Parathyroid adenoma (tissue), 2 donors: ENCODE data around the gene ACHE.
"Not testable (repeated sequence)": the region's sequence is repeated elsewhere in the genome, so short reads cannot be mapped to it uniquely, and the experiment has no call there.

Source experiments
- H2AFZ ChIP-seq: fragments of 300-600 bp; sonication (generic); one replicate; pipeline ENCODE4 v1.7.0; 2017; ENCODE audit warnings: antibody characterized with exemption, mild to moderate bottlenecking
- H3K27ac ChIP-seq: fragments of 300-600 bp; sonication (generic); one replicate; pipeline ENCODE4 v1.7.0; 2017
- H3K27me3 ChIP-seq: fragments of 300-600 bp; sonication (generic); one replicate; pipeline ENCODE4 v1.7.0; 2017; ENCODE audit warnings: low read length; ENCODE audit not compliant: control insufficient read depth, insufficient read depth
- H3K36me3 ChIP-seq: fragments of 300-600 bp; sonication (generic); one replicate; pipeline ENCODE4 v1.7.0; 2017; ENCODE audit warnings: low read length; ENCODE audit not compliant: control insufficient read depth, insufficient read depth
- H3K4me1 ChIP-seq: fragments of 300-600 bp; sonication (generic); one replicate; pipeline ENCODE4 v1.7.0; 2017; ENCODE audit warnings: control low read depth
- H3K4me2 ChIP-seq: fragments of 300-600 bp; sonication (generic); one replicate; pipeline ENCODE4 v1.7.0; 2017; ENCODE audit warnings: low read length
- H3K4me3 ChIP-seq: fragments of 300-600 bp; sonication (generic); one replicate; pipeline ENCODE4 v1.7.0; 2017; ENCODE audit warnings: low read depth, low read length
- H3K79me2 ChIP-seq: fragments of 300-600 bp; sonication (generic); one replicate; pipeline ENCODE4 v1.7.0; 2017; ENCODE audit warnings: control low read depth
- H3K9ac ChIP-seq: fragments of 300-600 bp; sonication (generic); one replicate; pipeline ENCODE4 v1.7.0; 2017; ENCODE audit warnings: mild to moderate bottlenecking
- H3K9me3 ChIP-seq: fragments of 300-600 bp; sonication (generic); one replicate; pipeline ENCODE4 v1.7.0; 2017; ENCODE audit warnings: low read length; ENCODE audit not compliant: control insufficient read depth
- TF ChIP-seq, protein P1 (sequence below): fragments of 300-600 bp; sonication (generic); IDR thresholded peaks from one replicate; pipeline ENCODE4 v1.7.0; 2017; ENCODE audit warnings: antibody characterized with exemption, mild to moderate bottlenecking
- donor health status: primary hyperparathyroidism.

The ACHE gene

DNA sequence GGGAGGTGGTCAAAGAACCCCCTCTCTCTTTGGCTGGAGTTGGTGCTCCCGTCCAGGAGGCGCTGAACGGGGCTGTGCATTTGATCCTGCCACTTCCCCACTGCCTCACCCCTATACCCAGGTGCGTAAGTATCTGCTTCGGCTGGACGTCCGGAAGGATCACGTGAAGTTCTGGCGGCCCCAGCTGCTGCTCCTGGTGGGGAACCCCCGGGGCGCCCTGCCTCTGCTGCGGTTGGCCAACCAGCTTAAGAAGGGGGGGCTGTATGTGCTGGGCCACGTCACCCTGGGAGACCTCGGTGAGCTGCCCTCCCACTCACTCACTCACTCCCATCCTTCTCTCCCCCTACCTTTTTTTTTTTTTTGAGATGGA, 34.1 kb downstream of the ACHE start:
- Histone ChIP-seq H3K27ac (no peak overlapping the region), H3K36me3 (no peaks in the 10 kb centered on the region), H3K9me3 (no peaks in the 10 kb centered on the region), H3K4me3 (no peak overlapping the region), H2AFZ (no peak overlapping the region), H3K79me2 (no peaks in the 10 kb centered on the region), H3K4me1 (peaks cover 5% of the 10 kb centered on the region), H3K27me3 (no peaks in the 10 kb centered on the region), H3K4me2 (no peak overlapping the region), H3K9ac (no peak overlapping the region)
- TF ChIP-seq, protein P1, sequence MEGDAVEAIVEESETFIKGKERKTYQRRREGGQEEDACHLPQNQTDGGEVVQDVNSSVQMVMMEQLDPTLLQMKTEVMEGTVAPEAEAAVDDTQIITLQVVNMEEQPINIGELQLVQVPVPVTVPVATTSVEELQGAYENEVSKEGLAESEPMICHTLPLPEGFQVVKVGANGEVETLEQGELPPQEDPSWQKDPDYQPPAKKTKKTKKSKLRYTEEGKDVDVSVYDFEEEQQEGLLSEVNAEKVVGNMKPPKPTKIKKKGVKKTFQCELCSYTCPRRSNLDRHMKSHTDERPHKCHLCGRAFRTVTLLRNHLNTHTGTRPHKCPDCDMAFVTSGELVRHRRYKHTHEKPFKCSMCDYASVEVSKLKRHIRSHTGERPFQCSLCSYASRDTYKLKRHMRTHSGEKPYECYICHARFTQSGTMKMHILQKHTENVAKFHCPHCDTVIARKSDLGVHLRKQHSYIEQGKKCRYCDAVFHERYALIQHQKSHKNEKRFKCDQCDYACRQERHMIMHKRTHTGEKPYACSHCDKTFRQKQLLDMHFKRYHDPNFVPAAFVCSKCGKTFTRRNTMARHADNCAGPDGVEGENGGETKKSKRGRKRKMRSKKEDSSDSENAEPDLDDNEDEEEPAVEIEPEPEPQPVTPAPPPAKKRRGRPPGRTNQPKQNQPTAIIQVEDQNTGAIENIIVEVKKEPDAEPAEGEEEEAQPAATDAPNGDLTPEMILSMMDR: no peak

DNA sequence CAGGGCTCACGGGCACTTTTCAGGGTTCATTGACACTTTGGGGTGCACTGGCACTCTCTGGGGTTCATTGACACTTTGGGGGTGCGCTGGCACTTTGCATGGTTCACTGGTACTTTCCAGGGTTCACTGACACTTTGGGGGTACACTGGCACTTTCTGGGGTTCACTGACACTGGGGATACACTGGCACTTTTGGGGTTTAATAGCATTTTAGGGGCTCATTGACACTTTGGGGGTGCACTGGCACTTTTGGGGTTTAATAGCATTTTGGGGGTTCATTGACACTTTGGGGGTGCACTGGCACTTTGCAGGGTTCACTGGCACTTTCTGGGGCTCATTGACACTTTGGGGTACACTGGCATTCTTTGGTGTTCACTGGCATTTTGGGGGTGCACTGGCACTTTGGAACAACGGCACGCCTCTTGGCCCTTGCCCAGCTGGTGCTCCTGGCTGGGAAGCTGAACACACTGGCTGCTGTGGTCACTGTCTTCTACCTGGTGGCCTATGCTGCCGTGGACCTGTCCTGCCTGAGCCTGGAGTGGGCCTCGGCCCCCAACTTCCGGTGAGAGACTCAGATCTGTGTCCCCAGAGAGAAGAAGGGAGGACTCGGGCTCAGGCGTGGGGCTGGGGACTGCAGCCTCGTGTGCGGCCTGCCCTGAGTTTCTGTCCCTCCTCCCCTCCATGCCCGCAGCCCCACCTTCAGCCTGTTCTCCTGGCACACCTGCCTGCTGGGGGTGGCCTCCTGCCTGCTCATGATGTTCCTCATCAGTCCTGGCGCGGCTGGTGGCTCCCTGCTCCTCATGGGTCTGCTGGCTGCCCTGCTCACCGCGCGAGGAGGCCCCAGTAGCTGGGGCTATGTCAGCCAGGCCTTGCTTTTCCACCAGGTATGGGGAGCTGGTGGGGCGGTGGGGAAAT, 34.7 kb downstream of the ACHE start:
- no peak overlapping the region for H2AFZ ChIP-seq
- no peaks in the 10 kb centered on the region for H3K4me1 ChIP-seq
- H3K27ac ChIP-seq: no peak overlapping the region
- no peak overlapping the region for H3K9ac ChIP-seq
- H3K27me3 ChIP-seq: no peaks in the 10 kb centered on the region
- H3K9me3 ChIP-seq: no peaks in the 10 kb centered on the region
- TF ChIP-seq, protein P1: no peak
- H3K4me3 ChIP-seq: no peak overlapping the region
- H3K4me2 ChIP-seq: no peak overlapping the region
- no peaks in the 10 kb centered on the region for H3K79me2 ChIP-seq
- no peaks in the 10 kb centered on the region for H3K36me3 ChIP-seq

DNA sequence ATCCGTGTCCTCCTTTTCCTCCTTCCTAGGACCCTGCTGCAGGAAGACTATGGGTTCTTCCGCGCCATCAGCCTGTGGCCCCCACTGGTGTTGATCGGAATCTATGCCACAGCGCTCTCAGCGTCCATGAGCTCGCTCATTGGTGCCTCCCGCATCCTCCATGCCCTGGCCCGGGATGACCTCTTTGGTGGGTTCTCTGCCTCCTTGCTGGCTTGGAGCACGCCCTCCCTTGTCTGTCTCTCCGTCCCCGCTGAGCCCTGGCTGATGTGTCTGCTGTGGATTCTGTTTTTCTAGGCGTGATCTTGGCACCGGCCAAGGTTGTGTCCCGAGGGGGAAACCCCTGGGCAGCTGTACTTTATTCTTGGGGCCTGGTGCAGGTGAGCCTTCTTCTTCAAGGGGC, 35.8 kb downstream of the ACHE start:
- Histone ChIP-seq H3K4me1 (no peaks in the 10 kb centered on the region), H3K9ac (no peak overlapping the region), H3K4me3 (no peak overlapping the region), H3K4me2 (no peak overlapping the region), H3K9me3 (no peaks in the 10 kb centered on the region), H3K36me3 (no peaks in the 10 kb centered on the region), H3K27me3 (no peaks in the 10 kb centered on the region), H3K27ac (no peak overlapping the region), H2AFZ (no peak overlapping the region), H3K79me2 (no peaks in the 10 kb centered on the region)
- TF ChIP-seq, protein P1: no peak

DNA sequence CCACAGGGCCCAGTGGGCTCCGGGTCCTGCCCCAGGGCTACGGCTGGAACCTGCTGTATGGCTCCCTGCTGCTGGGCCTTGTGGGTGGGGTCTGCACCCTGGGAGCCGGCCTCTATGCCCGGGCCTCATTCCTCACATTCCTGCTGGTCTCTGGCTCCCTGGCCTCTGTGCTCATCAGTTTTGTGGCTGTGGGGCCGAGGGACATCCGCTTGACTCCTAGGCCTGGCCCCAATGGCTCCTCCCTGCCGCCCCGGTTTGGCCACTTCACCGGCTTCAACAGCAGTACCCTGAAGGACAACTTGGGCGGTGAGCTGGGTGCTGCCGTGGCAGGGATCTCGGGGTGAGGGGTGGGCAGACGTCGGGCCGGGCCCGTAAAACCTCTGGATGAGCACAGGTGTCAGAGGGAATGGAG, 38.8 kb downstream of the ACHE start:
- H3K27ac ChIP-seq: no peak overlapping the region
- no peaks in the 10 kb centered on the region for H3K36me3 ChIP-seq
- H3K9me3 ChIP-seq: no peaks in the 10 kb centered on the region
- H2AFZ ChIP-seq: no peak overlapping the region
- TF ChIP-seq, protein P1: no peak
- no peak overlapping the region for H3K4me3 ChIP-seq
- no peaks in the 10 kb centered on the region for H3K27me3 ChIP-seq
- H3K4me2 ChIP-seq: no peak overlapping the region
- no peak overlapping the region for H3K9ac ChIP-seq
- H3K79me2 ChIP-seq: no peaks in the 10 kb centered on the region
- no peaks in the 10 kb centered on the region for H3K4me1 ChIP-seq

DNA sequence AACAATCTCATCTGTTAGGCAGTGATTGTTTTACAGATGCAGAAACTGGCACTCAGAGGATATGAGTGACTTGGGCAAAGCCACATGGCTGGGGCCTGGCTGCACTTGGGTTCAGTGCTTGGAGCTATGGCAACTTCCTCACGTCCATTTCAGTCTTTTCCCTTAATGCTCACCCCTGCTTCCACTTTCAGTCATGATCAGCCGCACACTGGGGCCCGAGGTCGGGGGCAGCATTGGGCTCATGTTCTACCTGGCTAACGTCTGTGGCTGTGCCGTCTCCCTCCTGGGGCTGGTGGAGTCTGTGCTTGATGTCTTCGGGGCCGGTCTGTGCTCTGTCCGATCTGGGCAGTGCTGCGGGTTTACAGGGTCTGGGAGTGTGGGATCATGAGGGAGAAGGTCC, 40.2 kb downstream of the ACHE start:
- no peak overlapping the region for H3K4me3 ChIP-seq
- no peak overlapping the region for H3K9ac ChIP-seq
- TF ChIP-seq, protein P1: no peak
- H3K36me3 ChIP-seq: no peaks in the 10 kb centered on the region
- no peaks in the 10 kb centered on the region for H3K9me3 ChIP-seq
- H3K27ac ChIP-seq: no peak overlapping the region
- H2AFZ ChIP-seq: no peak overlapping the region
- H3K79me2 ChIP-seq: no peaks in the 10 kb centered on the region
- H3K4me1 ChIP-seq: no peaks in the 10 kb centered on the region
- no peaks in the 10 kb centered on the region for H3K27me3 ChIP-seq
- no peak overlapping the region for H3K4me2 ChIP-seq

DNA sequence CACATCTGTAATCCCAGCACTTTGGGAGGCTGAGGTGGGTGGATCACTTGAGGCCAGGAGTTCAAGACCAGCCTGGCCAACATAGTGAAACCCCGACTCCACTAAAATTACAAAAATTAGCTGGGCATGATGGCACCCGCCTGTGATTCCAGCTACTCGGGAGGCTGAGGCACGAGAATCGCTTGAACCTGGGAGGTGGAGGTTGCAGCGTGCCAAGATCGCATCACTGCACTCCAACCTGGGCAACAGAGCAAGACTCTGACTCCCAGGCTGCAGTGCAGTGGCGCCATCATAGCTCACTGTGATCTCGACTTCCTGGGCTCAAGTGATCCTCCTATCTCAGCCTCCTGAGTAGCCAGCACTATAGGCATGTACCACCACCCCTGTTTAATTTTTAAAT, 40.8 kb downstream of the ACHE start:
- not testable (repeated sequence) for H3K9ac ChIP-seq, H3K9me3 ChIP-seq, H3K36me3 ChIP-seq, H3K4me3 ChIP-seq, H3K27me3 ChIP-seq, H3K4me1 ChIP-seq, H3K4me2 ChIP-seq, H3K79me2 ChIP-seq, H3K27ac ChIP-seq, H2AFZ ChIP-seq
